HL-60 (cell line): ENCODE measurements around the gene IL31.

ENCODE experiments used
- CTCF ChIP-seq: IDR thresholded peaks from one replicate; pipeline ENCODE4 v1.5.1; 2011; ENCODE audit warnings: low read length, control low read depth, inconsistent platforms; ENCODE audit not compliant: insufficient read depth
- GABPA ChIP-seq: IDR thresholded peaks from 2 replicates; pipeline ENCODE4 v1.6.1; 2012; ENCODE audit warnings: low read depth
- POLR2AphosphoS5 ChIP-seq: IDR thresholded peaks from 2 replicates; pipeline ENCODE4 v1.6.1; 2012; ENCODE audit warnings: low read depth
- REST ChIP-seq: IDR thresholded peaks from 2 replicates; pipeline ENCODE4 v1.6.1; 2012; ENCODE audit warnings: low read depth; ENCODE audit not compliant: insufficient replicate concordance
- SPI1 ChIP-seq: IDR thresholded peaks from 2 replicates; pipeline ENCODE4 v1.6.1; 2012; ENCODE audit warnings: low read depth, mild to moderate bottlenecking, borderline replicate concordance

- TF ChIP-seq CTCF (no peak), POLR2AphosphoS5 (no peak), REST (no peak), SPI1 (no peak), GABPA (no peak)
Measured at GRCh38 chr12:122133192-122133950, 40.6 kb downstream of the IL31 start.
